H1 (cell line): ENCODE results near the gene ARID5A. TPM values are rescaled to one million over a fixed set of nuclear protein-coding genes. Genes with fewer than 3 reads are reported as not detected.

Experiments
- CTCF ChIA-PET: fragments of 300-600 bp; sonication (Branson Sonifier 250); formaldehyde crosslinking; loops from one replicate; lab custom pipeline; 2021; ENCODE audit not compliant: partially characterized antibody; lab: Charles Lee
- POLR2A ChIA-PET: fragments of 300-600 bp; sonication (Branson Sonifier 250); formaldehyde crosslinking; loops from one replicate; lab custom pipeline; 2021; ENCODE audit warnings: inconsistent platforms; ENCODE audit not compliant: partially characterized antibody; lab: Charles Lee
- DNase-seq, 2 experiments: peaks; one replicate each; pipeline versions ENCODE4 v3.0.0 to v3.0.0-alpha.2; 2010 to 2022; ENCODE audit warnings: low spot score in 2 of 2, low read depth in 1 of 2, mixed read lengths in 1 of 2
- FAIRE-seq: peaks from 2 replicates; lab custom pipeline; 2011; peaks lifted over from hg19 to GRCh38; lab: Jason Lieb, UNC
- H2AFZ ChIP-seq: 2 replicates; pipeline ENCODE4 v1.8.1; 2012; ENCODE audit warnings: low read length, inconsistent platforms
- H2AK5ac ChIP-seq: 2 replicates; pipeline ENCODE4 v1.6.1; 2013; ENCODE audit warnings: low read depth, low read length
- H2BK120ac ChIP-seq: replicated peaks from 2 replicates; pipeline ENCODE3; 2013; ENCODE audit warnings: low read depth, low read length, inconsistent platforms
- H2BK12ac ChIP-seq: 2 replicates; pipeline ENCODE4 v1.6.1; 2013; ENCODE audit warnings: low read depth, low read length
- H2BK15ac ChIP-seq: 2 replicates; pipeline ENCODE4 v1.6.1; 2013; ENCODE audit warnings: low read length
- H2BK20ac ChIP-seq: 2 replicates; pipeline ENCODE4 v1.6.1; 2013; ENCODE audit warnings: low read length
- H2BK5ac ChIP-seq: 2 replicates; pipeline ENCODE4 v1.6.1; 2013; ENCODE audit warnings: low read depth, low read length
- H3K14ac ChIP-seq: 2 replicates; pipeline ENCODE4 v1.6.1; 2013; ENCODE audit warnings: inconsistent platforms; ENCODE audit not compliant: insufficient read length
- H3K18ac ChIP-seq: 2 replicates; pipeline ENCODE4 v1.6.1; 2013; ENCODE audit warnings: low read length; ENCODE audit errors: extremely low read depth
- H3K23ac ChIP-seq: 2 replicates; pipeline ENCODE4 v1.6.1; 2013; ENCODE audit warnings: inconsistent platforms; ENCODE audit not compliant: insufficient read length
- H3K23me2 ChIP-seq: 2 replicates; pipeline ENCODE4 v1.6.1; 2013; ENCODE audit warnings: low read depth, low read length
- H3K27ac ChIP-seq: 2 replicates; pipeline ENCODE4 v1.6.1; 2011; ENCODE audit warnings: low read depth, low read length, inconsistent platforms
- H3K27me3 ChIP-seq, 4 experiments: replicated peaks in 1 of 4; 1 replicate in 1 of 4; 2 replicates in 3 of 4; pipeline versions ENCODE4 v1.6.1 to v1.8.1; 2011 to 2013; ENCODE audit warnings: low read length in 3 of 4, mild to moderate bottlenecking in 3 of 4, inconsistent platforms in 2 of 4, mixed read lengths in 2 of 4, moderate library complexity in 1 of 4; ENCODE audit not compliant: control insufficient read depth in 3 of 4, insufficient read depth in 3 of 4; ENCODE audit errors: extremely low read depth in 1 of 4
- H3K36me3 ChIP-seq, 4 experiments: 2 replicates each; pipeline versions ENCODE4 v1.6.1 to v1.8.1; 2011 to 2013; ENCODE audit warnings: mild to moderate bottlenecking in 4 of 4, low read length in 3 of 4, moderate library complexity in 2 of 4, control low read depth in 1 of 4, inconsistent platforms in 1 of 4; ENCODE audit not compliant: insufficient read depth in 4 of 4, control insufficient read depth in 2 of 4
- H3K4ac ChIP-seq: replicated peaks from 2 replicates; pipeline ENCODE3; 2013; ENCODE audit warnings: low read length, low read depth, mixed read lengths, inconsistent platforms; ENCODE audit not compliant: insufficient read length
- H3K4me1 ChIP-seq, 4 experiments: replicated peaks in 1 of 4; 1 replicate in 1 of 4; 2 replicates in 3 of 4; pipeline versions ENCODE4 v1.6.1 to v1.8.1; 2011 to 2013; ENCODE audit warnings: low read length in 3 of 4, inconsistent platforms in 2 of 4, mixed read lengths in 1 of 4; ENCODE audit not compliant: insufficient read depth in 4 of 4, control insufficient read depth in 3 of 4
- H3K4me2 ChIP-seq, 2 experiments: 2 replicates each; pipeline versions ENCODE4 v1.6.1 to v1.8.1; 2011 to 2013; ENCODE audit warnings: low read depth in 2 of 2, low read length in 2 of 2, control low read depth in 1 of 2, inconsistent platforms in 1 of 2, mild to moderate bottlenecking in 1 of 2; ENCODE audit not compliant: insufficient read depth in 1 of 2
- H3K4me3 ChIP-seq, 4 experiments: fragments of 200-600, 300-600 bp in 1 of 4; sonication (generic), shearing (Covaris generic), sonication (Bioruptor Twin) in 1 of 4; 2 replicates each; pipeline versions ENCODE4 v1.5.1 to v1.8.1; 2011 to 2016; ENCODE audit warnings: low read length in 4 of 4, low read depth in 3 of 4, control low read depth in 2 of 4, inconsistent platforms in 2 of 4, mild to moderate bottlenecking in 2 of 4, mixed read lengths in 1 of 4, moderate library complexity in 1 of 4; ENCODE audit not compliant: insufficient read depth in 2 of 4; ENCODE audit errors: extremely low read depth in 1 of 4
- H3K56ac ChIP-seq: replicated peaks from 2 replicates; pipeline ENCODE3; 2013; ENCODE audit warnings: low read depth, mild to moderate bottlenecking, mixed read lengths, low read length, inconsistent platforms; ENCODE audit not compliant: insufficient read length
- H3K79me1 ChIP-seq: 2 replicates; pipeline ENCODE4 v1.6.1; 2013; ENCODE audit warnings: low read depth, low read length, control low read depth
- H3K79me2 ChIP-seq, 2 experiments: 2 replicates each; pipeline versions ENCODE4 v1.6.1 to v1.8.1; 2012 to 2013; ENCODE audit warnings: low read length in 2 of 2, mild to moderate bottlenecking in 2 of 2, inconsistent platforms in 1 of 2; ENCODE audit not compliant: insufficient read depth in 2 of 2, control insufficient read depth in 1 of 2
- H3K9ac ChIP-seq, 4 experiments: replicated peaks in 1 of 4; 1 replicate in 1 of 4; 2 replicates in 3 of 4; pipeline versions ENCODE4 v1.6.1 to v1.8.1; 2011 to 2013; ENCODE audit warnings: low read depth in 3 of 4, low read length in 3 of 4, control low read depth in 2 of 4, mild to moderate bottlenecking in 2 of 4, moderate library complexity in 2 of 4, inconsistent platforms in 1 of 4; ENCODE audit errors: extremely low read depth in 1 of 4
- H3K9me3 ChIP-seq, 2 experiments: 2 replicates each; pipeline versions ENCODE4 v1.6.1 to v1.8.1; 2012 to 2013; ENCODE audit warnings: mild to moderate bottlenecking in 2 of 2, moderate library complexity in 2 of 2, control low read depth in 1 of 2, inconsistent platforms in 1 of 2, low read depth in 1 of 2, low read length in 1 of 2, mixed read lengths in 1 of 2; ENCODE audit not compliant: insufficient read depth in 2 of 2
- H4K20me1 ChIP-seq, 2 experiments: replicated peaks in 1 of 2; 2 replicates each; pipeline versions ENCODE3 to v1.8.1; 2011 to 2013; ENCODE audit warnings: inconsistent platforms in 2 of 2, low read length in 2 of 2, mild to moderate bottlenecking in 1 of 2; ENCODE audit not compliant: insufficient read depth in 2 of 2, control insufficient read depth in 1 of 2
- H4K5ac ChIP-seq: 2 replicates; pipeline ENCODE4 v1.6.1; 2013; ENCODE audit warnings: low read length, low read depth, mixed read lengths, inconsistent platforms; ENCODE audit not compliant: insufficient read length
- H4K8ac ChIP-seq: 2 replicates; pipeline ENCODE4 v1.8.0; 2013; ENCODE audit warnings: mild to moderate bottlenecking, moderate library complexity, low read length, inconsistent platforms; ENCODE audit not compliant: insufficient read depth; ENCODE audit errors: extremely low read depth
- H4K91ac ChIP-seq: replicated peaks from 2 replicates; pipeline ENCODE3; 2013; ENCODE audit warnings: low read length, mixed read lengths, inconsistent platforms; ENCODE audit not compliant: insufficient read length
- CTBP2 ChIP-seq: IDR thresholded peaks from 2 replicates; pipeline ENCODE4 v1.7.0; 2011; ENCODE audit warnings: borderline replicate concordance, mild to moderate bottlenecking, moderate library complexity, mixed read lengths, low read length; ENCODE audit not compliant: insufficient read depth, insufficient read length
- HDAC2 ChIP-seq, 2 experiments: fragments of 300-600 bp in 1 of 2; sonication (generic) in 1 of 2; IDR thresholded peaks; 2 replicates each; pipeline ENCODE4 v1.6.1; 2011 to 2012; ENCODE audit warnings: low read depth in 2 of 2, low read length in 2 of 2, mild to moderate bottlenecking in 2 of 2, moderate library complexity in 2 of 2, borderline replicate concordance in 1 of 2, inconsistent platforms in 1 of 2
- SAP30 ChIP-seq: fragments of 300-600 bp; sonication (generic); IDR thresholded peaks from 2 replicates; pipeline ENCODE4 v1.7.1; 2012; ENCODE audit warnings: low read length, moderate library complexity, mild to moderate bottlenecking, inconsistent platforms; ENCODE audit not compliant: insufficient read depth, insufficient replicate concordance
- SIN3A ChIP-seq, 2 experiments: IDR thresholded peaks in 1 of 2; conservative IDR thresholded peaks in 1 of 2; 2 replicates each; pipeline ENCODE4 v1.6.1; 2011 to 2012; ENCODE audit warnings: low read length in 2 of 2, improper control_type of control experiment in 1 of 2, low read depth in 1 of 2, mild to moderate bottlenecking in 1 of 2
- TEAD4 ChIP-seq: IDR thresholded peaks from 2 replicates; pipeline ENCODE4 v1.6.1; 2012; ENCODE audit warnings: low read depth, low read length, inconsistent platforms, mixed read lengths
- YY1 ChIP-seq: IDR thresholded peaks from 2 replicates; pipeline ENCODE4 v1.6.1; 2011; ENCODE audit warnings: low read depth, mild to moderate bottlenecking, low read length
- WGBS, 2 experiments: shearing (Covaris generic) in 1 of 2; methylation state at CpG; one replicate each; pipeline versions ENCODE4 v1.1.6 to v1.1.7; 2013 to 2015; ENCODE audit warnings: low lambda C conversion rate in 2 of 2, mixed read lengths in 2 of 2, inconsistent platforms in 1 of 2, low coverage in 1 of 2, missing lambda C conversion rate in 1 of 2; ENCODE audit not compliant: insufficient replicate concordance in 2 of 2, insufficient coverage in 1 of 2, insufficient read length in 1 of 2; ENCODE audit errors: extremely low coverage in 1 of 2, missing lambda C conversion rate in 1 of 2; 5-methylcytosine and 5-hydroxymethylcytosine counted together
- polyA plus RNA-seq, 7 experiments: library from polyadenylated mRNA; depleted of rRNA in 3 of 7; stranded (reverse) in 5 of 7; unstranded in 2 of 7; fragments of >200 nt in 5 of 7; fragments of 200-250 nt in 2 of 7; gene quantifications; 1 replicate in 5 of 7; 2 replicates in 1 of 7; 4 replicates in 1 of 7; pipeline versions ENCODE4 v1.2.1 to v1.2.3, GENCODE V29; 2011 to 2013; ENCODE audit warnings: missing spikeins in 2 of 7, mixed read lengths in 2 of 7
- total RNA-seq: library from RNA; stranded (reverse); fragmentation: NEBNext Ultra II Directional; extraction: Animal tissue kit (Norgen Biotek cat#: 25700); gene quantifications from 2 replicates; pipeline ENCODE4 v1.2.1, GENCODE V29; 2021

Gene ARID5A
- total and polyA plus RNA-seq, 2 of the 8 experiments (the other 6 are each of a cell fraction or from before 2014, with no cell fraction given) = 3.3 to 5.3 TPM

DNA sequence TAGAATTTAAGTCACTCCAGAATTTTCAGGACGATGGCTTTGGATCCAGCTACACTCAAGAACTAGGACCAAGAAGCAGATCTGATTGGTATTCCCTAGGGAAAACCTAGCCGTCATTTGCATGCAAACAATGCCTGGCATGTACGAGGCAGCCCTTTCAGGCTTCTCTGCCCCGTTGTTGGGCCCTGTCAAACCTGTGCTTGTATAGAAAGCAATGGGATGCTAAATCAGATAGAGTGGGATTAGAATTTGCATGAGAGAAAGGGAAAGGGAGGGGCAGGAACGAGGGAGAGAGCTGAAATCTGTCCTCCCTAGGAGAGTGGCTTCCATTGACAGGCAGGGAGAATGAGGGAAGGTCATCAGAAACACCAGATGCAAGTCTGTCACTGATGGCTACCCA, 28.6 kb downstream of the ARID5A start:
- FAIRE-seq (peak; percentile 90), DNase-seq (peak in 1 of 2 experiments; percentile 48)
- H2BK15ac ChIP-seq = no peak overlapping the region
- H4K5ac ChIP-seq = no peak overlapping the region
- no peaks in the 10 kb centered on the region for H3K9me3 ChIP-seq
- no peaks in the 10 kb centered on the region for H3K27me3 ChIP-seq
- H4K8ac ChIP-seq = no peak overlapping the region
- no peak overlapping the region for H3K23ac ChIP-seq
- H3K4me3 ChIP-seq = no peak overlapping the region
- TF ChIP-seq TEAD4 (peak; percentile 85), SIN3A (conservative IDR thresholded peaks at IDR 0.05 in 1 of 2, IDR thresholded peaks at IDR 0.05 in 1 of 2; ENCODE audit: low read depth in 1 of 2, low read length in 2 of 2) (peak; percentile 59 to 82; a peak in 1 of 4 replicates), HDAC2 (IDR thresholded peaks at IDR 0.05; ENCODE audit: borderline replicate concordance in 1 of 2, low read depth in 2 of 2, low read length in 2 of 2) (0 out of 4 replicates have a peak, but pooled peaks of 1 of the 2 experiments have one; percentile 29), YY1 (0 out of 2 replicates have a peak, but pooled peaks have one; percentile 44), SAP30 (no peak), CTBP2 (peak; percentile 37)
- no peak overlapping the region for H2AK5ac ChIP-seq
- no peak overlapping the region for H3K56ac ChIP-seq
- no peak overlapping the region for H2BK120ac ChIP-seq
- 20% methylated on average over 5 of the region's 5 CpGs; no CpG with 5 or more reads in 1 of the 2 experiments for WGBS, 2 experiments
- no peaks in the 10 kb centered on the region for H3K36me3 ChIP-seq
- H2AFZ ChIP-seq = no peak overlapping the region
- no peaks in the 10 kb centered on the region for H3K79me1 ChIP-seq
- H3K27ac ChIP-seq = no peak overlapping the region
- H3K14ac ChIP-seq = no peak overlapping the region
- H2BK12ac ChIP-seq = no peak overlapping the region
- no peaks in the 10 kb centered on the region; the same call in 1 of the 2 replicates for H3K23me2 ChIP-seq
- H3K18ac ChIP-seq = no peak overlapping the region
- H3K4me1 ChIP-seq = peaks cover 0 to 8% (median 6%) of the 10 kb centered on the region in 4 experiments; a peak in 4 of 7 replicates
- no peak overlapping the region for H3K4ac ChIP-seq
- H4K20me1 ChIP-seq = no peaks in the 10 kb centered on the region
- ChIA-PET POLR2A (interaction anchor here (0.7 to 1.0 kb wide), 2 partner anchors 10 to 245 kb away, joined by 3 read pairs; no protein-coding TSS in a partner anchor), CTCF (interaction anchor here (0.6 to 5.3 kb wide), 6 partner anchors 10 to 21 kb away, joined by 3 to 40 read pairs (median 7); no protein-coding TSS in a partner anchor)
- no peak overlapping the region for H3K9ac ChIP-seq
- no peak overlapping the region for H2BK5ac ChIP-seq
- no peaks in the 10 kb centered on the region for H3K79me2 ChIP-seq
- H3K4me2 ChIP-seq = peak overlapping the region in 1 of 2 experiments; percentile 44; a peak in 1 of 4 replicates
- H2BK20ac ChIP-seq = no peak overlapping the region
- no peak overlapping the region for H4K91ac ChIP-seq
